GM19328 (cell line): ENCODE results near the gene BCCIP.

Experiments
- ATAC-seq: cut with Tn5 transposase; IDR thresholded peaks from one replicate; pipeline ENCODE4 v1.9.1; 2021; ENCODE audit warnings: mild to moderate bottlenecking, moderate library complexity; ENCODE audit not compliant: unreplicated experiment

Gene BCCIP

GRCh38 chr10:125883211-125883610, 59.9 kb downstream of the BCCIP start:
- ATAC-seq: no peak
